Fibroblast of lung (primary cell): ENCODE results near the gene ABCC11. TPM values are rescaled to one million over a fixed set of nuclear protein-coding genes. Genes with fewer than 3 reads are reported as not detected.

Experiments used
- DNase-seq, 2 donors: peaks; one replicate each; pipeline versions ENCODE4 v3.0.0 to v3.0.0-alpha.2; 2010; ENCODE audit warnings: low read depth in 2 of 2
- H2AFZ ChIP-seq: 2 replicates; pipeline ENCODE4 v1.5.1; 2012; ENCODE audit warnings: low read length, control low read depth, inconsistent platforms
- H3K27ac ChIP-seq: 2 replicates; pipeline ENCODE4 v1.5.1; 2011; ENCODE audit warnings: low read length, control low read depth; ENCODE audit not compliant: insufficient read depth
- H3K27me3 ChIP-seq: 2 replicates; pipeline ENCODE4 v1.5.1; 2011; ENCODE audit warnings: mild to moderate bottlenecking, low read length; ENCODE audit not compliant: control insufficient read depth, insufficient read depth
- H3K36me3 ChIP-seq: 2 replicates; pipeline ENCODE4 v1.5.1; 2011; ENCODE audit warnings: low read length; ENCODE audit not compliant: control insufficient read depth, insufficient read depth
- H3K4me1 ChIP-seq: 2 replicates; pipeline ENCODE4 v1.5.1; 2011; ENCODE audit warnings: low read length; ENCODE audit not compliant: control insufficient read depth, insufficient read depth; ENCODE audit errors: extremely low read depth
- H3K4me2 ChIP-seq: 2 replicates; pipeline ENCODE4 v1.5.1; 2011; ENCODE audit warnings: low read length, control low read depth; ENCODE audit not compliant: insufficient read depth; ENCODE audit errors: extremely low read depth
- H3K4me3 ChIP-seq, 4 experiments: fragments of 200-600 bp in 1 of 4; sonication (generic) in 1 of 4; replicated peaks in 1 of 4; 2 replicates each; pipeline ENCODE4 v1.5.1; 2011 to 2016; ENCODE audit warnings: low read length in 4 of 4, low read depth in 3 of 4, mild to moderate bottlenecking in 3 of 4, control low read depth in 2 of 4, inconsistent platforms in 1 of 4, mixed read lengths in 1 of 4; ENCODE audit not compliant: insufficient read depth in 1 of 4; ENCODE audit errors: control extremely low read depth in 1 of 4
- H3K79me2 ChIP-seq: 2 replicates; pipeline ENCODE4 v1.5.1; 2012; ENCODE audit warnings: mild to moderate bottlenecking, low read length, inconsistent platforms; ENCODE audit not compliant: control insufficient read depth, insufficient read depth
- H3K9ac ChIP-seq: 2 replicates; pipeline ENCODE4 v1.5.1; 2011; ENCODE audit warnings: mild to moderate bottlenecking, low read length, control low read depth; ENCODE audit not compliant: insufficient read depth
- H3K9me3 ChIP-seq: 2 replicates; pipeline ENCODE4 v1.5.1; 2012; ENCODE audit warnings: low read depth, low read length; ENCODE audit not compliant: control insufficient read depth, insufficient read depth
- H4K20me1 ChIP-seq: 2 replicates; pipeline ENCODE4 v1.5.1; 2011; ENCODE audit warnings: low read length; ENCODE audit not compliant: control insufficient read depth, insufficient read depth; ENCODE audit errors: extremely low read depth
- CTCF ChIP-seq, 2 donors: IDR thresholded peaks in 1 of 2; conservative IDR thresholded peaks in 1 of 2; 1 replicate in 1 of 2; 2 replicates in 1 of 2; pipeline ENCODE4 v1.5.1; 2011 to 2012; ENCODE audit warnings: low read length in 2 of 2, control low read depth in 1 of 2, inconsistent platforms in 1 of 2, low read depth in 1 of 2, mild to moderate bottlenecking in 1 of 2
- EZH2 ChIP-seq: IDR thresholded peaks from 2 replicates; pipeline ENCODE4 v1.5.1; 2012; ENCODE audit warnings: low read length, control low read depth, mild to moderate bottlenecking; ENCODE audit errors: missing control alignments
- polyA plus RNA-seq, 2 donors: library from polyadenylated mRNA; depleted of rRNA in 1 of 2; stranded (reverse) in 1 of 2; unstranded in 1 of 2; fragments of >200 nt; gene quantifications; 2 replicates each; pipeline ENCODE4 v1.2.1, GENCODE V29; 2011 to 2012; ENCODE audit warnings: missing spikeins in 1 of 2
- total RNA-seq: library from RNA; depleted of rRNA; stranded (reverse); fragments of >200 nt; gene quantifications from 2 replicates; pipeline ENCODE4 v1.2.1, GENCODE V29; 2014

ABCC11 gene
- total and polyA plus RNA-seq, 2 donors (not counting 1 experiment from before 2014, with no cell fraction given), result 0.17 to 0.20 TPM

GRCh38 chr16:48125888-48126287 is 121.5 kb downstream of the ABCC11 start:
- Histone ChIP-seq H3K27me3 (no peaks in the 10 kb centered on the region), H3K79me2 (no peaks in the 10 kb centered on the region), H3K4me2 (no peak overlapping the region), H3K27ac (no peak overlapping the region), H3K9ac (no peak overlapping the region), H2AFZ (no peak overlapping the region), H3K4me1 (peaks cover 23% of the 10 kb centered on the region), H3K9me3 (no peaks in the 10 kb centered on the region), H4K20me1 (no peaks in the 10 kb centered on the region), H3K36me3 (no peaks in the 10 kb centered on the region), H3K4me3 (no peak overlapping the region)
- DNase-seq, result peak in 1 of 2 donors; percentile 48
- no peak for TF ChIP-seq EZH2
- no peak for TF ChIP-seq CTCF (conservative IDR thresholded peaks at IDR 0.05 in 1 of 2, IDR thresholded peaks at IDR 0.05 in 1 of 2; ENCODE audit: low read depth in 1 of 2, low read length in 2 of 2)

GRCh38 chr16:48124266-48124665 is 123.1 kb downstream of the ABCC11 start:
- Histone ChIP-seq H3K27ac (no peak overlapping the region), H3K4me2 (no peak overlapping the region), H3K4me3 (no peak overlapping the region), H3K36me3 (no peaks in the 10 kb centered on the region), H3K27me3 (no peaks in the 10 kb centered on the region), H3K79me2 (no peaks in the 10 kb centered on the region), H3K4me1 (peaks cover 23% of the 10 kb centered on the region), H3K9ac (no peak overlapping the region), H4K20me1 (no peaks in the 10 kb centered on the region), H2AFZ (no peak overlapping the region), H3K9me3 (no peaks in the 10 kb centered on the region)
- DNase-seq, result no peak
- no peak for TF ChIP-seq EZH2
- TF ChIP-seq CTCF (conservative IDR thresholded peaks at IDR 0.05 in 1 of 2, IDR thresholded peaks at IDR 0.05 in 1 of 2; ENCODE audit: low read depth in 1 of 2, low read length in 2 of 2), result no peak

GRCh38 chr16:48123104-48123788 is 124.1 kb downstream of the ABCC11 start:
- no peaks in the 10 kb centered on the region for H3K9me3 ChIP-seq
- H3K79me2 ChIP-seq, result no peaks in the 10 kb centered on the region
- no peak overlapping the region for H2AFZ ChIP-seq
- peak overlapping the region; percentile 36 for H3K4me2 ChIP-seq
- DNase-seq, result peak; percentile 97 to 99
- H3K4me3 ChIP-seq, result no peak overlapping the region
- no peaks in the 10 kb centered on the region for H3K27me3 ChIP-seq
- H3K36me3 ChIP-seq, result no peaks in the 10 kb centered on the region
- H3K27ac ChIP-seq, result peak overlapping the region; percentile 87
- no peak for TF ChIP-seq CTCF (conservative IDR thresholded peaks at IDR 0.05 in 1 of 2, IDR thresholded peaks at IDR 0.05 in 1 of 2; ENCODE audit: low read depth in 1 of 2, low read length in 2 of 2)
- TF ChIP-seq EZH2, result no peak
- no peak overlapping the region for H3K9ac ChIP-seq
- no peaks in the 10 kb centered on the region for H4K20me1 ChIP-seq
- peaks cover 23% of the 10 kb centered on the region for H3K4me1 ChIP-seq
